Neuron (in vitro differentiated cells): ENCODE data around the gene CCDC148.

ENCODE experiments used
- H2AFZ ChIP-seq: one replicate; pipeline ENCODE4 v1.6.1; 2013; ENCODE audit warnings: low read depth, mild to moderate bottlenecking, inconsistent platforms, low read length, moderate library complexity
- H3K27me3 ChIP-seq: one replicate; pipeline ENCODE4 v1.6.1; 2013; ENCODE audit warnings: low read length; ENCODE audit not compliant: insufficient read depth
- H3K36me3 ChIP-seq: one replicate; pipeline ENCODE4 v1.6.1; 2013; ENCODE audit warnings: low read length; ENCODE audit not compliant: insufficient read depth
- H3K4me1 ChIP-seq: one replicate; pipeline ENCODE4 v1.6.1; 2013; ENCODE audit warnings: low read length; ENCODE audit not compliant: insufficient read depth
- H3K4me3 ChIP-seq: 2 replicates; pipeline ENCODE4 v1.5.1; 2013; ENCODE audit warnings: mild to moderate bottlenecking, low read length, moderate library complexity
- H3K9me3 ChIP-seq: one replicate; pipeline ENCODE4 v1.6.1; 2013; ENCODE audit warnings: low read length

The CCDC148 gene

GRCh38 chr2:158276619-158277471 lies 179.7 kb downstream of the CCDC148 start:
- H3K27me3 ChIP-seq: no peaks in the 10 kb centered on the region
- H3K4me3 ChIP-seq: no peak overlapping the region
- H2AFZ ChIP-seq: no peak overlapping the region
- H3K36me3 ChIP-seq: no peaks in the 10 kb centered on the region
- peaks cover 5% of the 10 kb centered on the region for H3K4me1 ChIP-seq
- no peaks in the 10 kb centered on the region for H3K9me3 ChIP-seq

GRCh38 chr2:158273791-158274190 lies 182.8 kb downstream of the CCDC148 start:
- H3K4me3 ChIP-seq: no peak overlapping the region
- no peaks in the 10 kb centered on the region for H3K27me3 ChIP-seq
- H2AFZ ChIP-seq: no peak overlapping the region
- no peaks in the 10 kb centered on the region for H3K36me3 ChIP-seq
- H3K9me3 ChIP-seq: no peaks in the 10 kb centered on the region
- peaks cover 5% of the 10 kb centered on the region for H3K4me1 ChIP-seq

- Histone ChIP-seq H3K36me3 (no peaks in the 10 kb centered on the region), H3K27me3 (no peaks in the 10 kb centered on the region), H3K4me3 (no peak overlapping the region), H3K9me3 (no peaks in the 10 kb centered on the region), H3K4me1 (no peaks in the 10 kb centered on the region), H2AFZ (no peak overlapping the region)
Measured at GRCh38 chr2:158270536-158270935, 186.0 kb downstream of the CCDC148 start.

GRCh38 chr2:158269143-158269542 lies 187.4 kb downstream of the CCDC148 start:
- H2AFZ ChIP-seq: no peak overlapping the region
- no peaks in the 10 kb centered on the region for H3K4me1 ChIP-seq
- H3K36me3 ChIP-seq: no peaks in the 10 kb centered on the region
- H3K9me3 ChIP-seq: no peaks in the 10 kb centered on the region
- no peak overlapping the region for H3K4me3 ChIP-seq
- no peaks in the 10 kb centered on the region for H3K27me3 ChIP-seq

GRCh38 chr2:158266111-158266510 lies 190.4 kb downstream of the CCDC148 start:
- Histone ChIP-seq H3K27me3 (no peaks in the 10 kb centered on the region), H2AFZ (no peak overlapping the region), H3K4me3 (no peak overlapping the region), H3K36me3 (no peaks in the 10 kb centered on the region), H3K4me1 (no peaks in the 10 kb centered on the region), H3K9me3 (no peaks in the 10 kb centered on the region)

GRCh38 chr2:158255257-158255656 lies 201.3 kb downstream of the CCDC148 start:
- Histone ChIP-seq H2AFZ (no peak overlapping the region), H3K27me3 (no peaks in the 10 kb centered on the region), H3K36me3 (no peaks in the 10 kb centered on the region), H3K9me3 (no peaks in the 10 kb centered on the region), H3K4me1 (no peaks in the 10 kb centered on the region), H3K4me3 (no peak overlapping the region)

- Histone ChIP-seq H2AFZ (no peak overlapping the region), H3K4me3 (no peak overlapping the region), H3K36me3 (no peaks in the 10 kb centered on the region), H3K9me3 (no peaks in the 10 kb centered on the region), H3K27me3 (no peaks in the 10 kb centered on the region), H3K4me1 (no peaks in the 10 kb centered on the region)
Measured at GRCh38 chr2:158253170-158253569, 203.4 kb downstream of the CCDC148 start.

GRCh38 chr2:158251356-158251755 lies 205.2 kb downstream of the CCDC148 start:
- Histone ChIP-seq H2AFZ (no peak overlapping the region), H3K4me3 (no peak overlapping the region), H3K4me1 (no peaks in the 10 kb centered on the region), H3K36me3 (no peaks in the 10 kb centered on the region), H3K9me3 (no peaks in the 10 kb centered on the region), H3K27me3 (no peaks in the 10 kb centered on the region)

GRCh38 chr2:158243392-158243791 lies 213.2 kb downstream of the CCDC148 start:
- H3K27me3 ChIP-seq: no peaks in the 10 kb centered on the region
- H3K4me3 ChIP-seq: no peak overlapping the region
- no peak overlapping the region for H2AFZ ChIP-seq
- H3K9me3 ChIP-seq: no peaks in the 10 kb centered on the region
- H3K36me3 ChIP-seq: no peaks in the 10 kb centered on the region
- no peaks in the 10 kb centered on the region for H3K4me1 ChIP-seq

GRCh38 chr2:158242280-158242679 lies 214.3 kb downstream of the CCDC148 start:
- H3K36me3 ChIP-seq: no peaks in the 10 kb centered on the region
- no peaks in the 10 kb centered on the region for H3K27me3 ChIP-seq
- H2AFZ ChIP-seq: no peak overlapping the region
- no peak overlapping the region for H3K4me3 ChIP-seq
- no peaks in the 10 kb centered on the region for H3K4me1 ChIP-seq
- no peaks in the 10 kb centered on the region for H3K9me3 ChIP-seq

GRCh38 chr2:158240975-158241374 lies 215.6 kb downstream of the CCDC148 start:
- no peaks in the 10 kb centered on the region for H3K4me1 ChIP-seq
- no peaks in the 10 kb centered on the region for H3K27me3 ChIP-seq
- no peaks in the 10 kb centered on the region for H3K9me3 ChIP-seq
- H3K4me3 ChIP-seq: no peak overlapping the region
- H2AFZ ChIP-seq: no peak overlapping the region
- H3K36me3 ChIP-seq: no peaks in the 10 kb centered on the region

GRCh38 chr2:158239271-158239670 lies 217.3 kb downstream of the CCDC148 start:
- no peaks in the 10 kb centered on the region for H3K9me3 ChIP-seq
- H3K4me1 ChIP-seq: no peaks in the 10 kb centered on the region
- no peaks in the 10 kb centered on the region for H3K27me3 ChIP-seq
- H2AFZ ChIP-seq: no peak overlapping the region
- H3K4me3 ChIP-seq: no peak overlapping the region
- H3K36me3 ChIP-seq: no peaks in the 10 kb centered on the region

- Histone ChIP-seq H3K4me3 (no peak overlapping the region), H3K4me1 (no peaks in the 10 kb centered on the region), H2AFZ (no peak overlapping the region), H3K36me3 (no peaks in the 10 kb centered on the region), H3K9me3 (no peaks in the 10 kb centered on the region), H3K27me3 (no peaks in the 10 kb centered on the region)
Measured at GRCh38 chr2:158234497-158234896, 222.1 kb downstream of the CCDC148 start.

GRCh38 chr2:158232476-158232875 lies 224.1 kb downstream of the CCDC148 start:
- Histone ChIP-seq H3K27me3 (no peaks in the 10 kb centered on the region), H3K4me3 (no peak overlapping the region), H2AFZ (no peak overlapping the region), H3K36me3 (no peaks in the 10 kb centered on the region), H3K9me3 (no peaks in the 10 kb centered on the region), H3K4me1 (no peaks in the 10 kb centered on the region)
